ENCODE data around the gene MLLT6. TPM values are rescaled to one million over a fixed set of nuclear protein-coding genes. Genes with fewer than 3 reads are reported as not detected.

The MLLT6 gene
- total and polyA plus RNA-seq, 2 of the 13 experiments (the other 11 are each of a cell fraction or from before 2014, with no cell fraction given), result 50.7 to 69.5 TPM

DNA sequence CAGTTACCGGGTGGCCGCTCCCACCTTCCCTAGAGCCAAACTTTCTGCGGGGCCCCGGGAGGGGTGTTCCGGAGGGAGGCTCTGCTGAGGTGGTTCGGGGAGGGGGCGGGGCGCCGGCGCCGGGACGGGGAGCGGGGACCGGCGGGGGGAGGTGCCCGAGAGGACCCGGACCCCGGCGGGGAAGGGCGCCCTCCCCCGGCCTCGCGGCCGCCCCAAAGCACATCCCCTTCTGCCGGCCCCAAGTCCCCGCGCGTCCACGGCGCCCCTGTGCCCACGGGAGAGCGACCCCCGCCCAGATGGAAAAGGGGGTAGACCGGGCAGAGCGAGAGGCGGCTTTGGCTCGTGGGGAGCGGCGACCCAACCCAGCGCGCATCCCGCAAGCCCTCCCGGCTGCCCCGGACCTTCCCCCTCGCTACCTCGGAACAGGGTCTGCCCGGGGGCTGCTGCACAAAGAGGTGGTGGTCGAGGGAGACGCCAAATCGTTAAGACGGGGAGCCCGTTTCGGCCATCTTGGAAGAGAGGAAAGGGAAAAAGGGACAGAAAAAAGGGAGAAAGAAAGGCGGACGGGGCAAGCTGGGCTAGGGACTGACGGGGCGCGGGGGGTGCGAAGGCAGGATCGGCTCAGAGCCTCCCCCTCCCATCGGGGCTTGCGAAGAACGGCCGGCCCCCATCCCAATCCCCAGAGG is 42.5 kb downstream of the MLLT6 start (continued):
- TF ChIP-seq ZNF10 (CRISPR knock-in tag; IDR thresholded peaks at IDR 0.05; ENCODE audit: borderline replicate concordance, low read depth) (no peak), ZFP90 (CRISPR knock-in tag; IDR thresholded peaks at IDR 0.05; ENCODE audit: borderline replicate concordance) (no peak), TAF1 (CRISPR knock-in tag; IDR thresholded peaks at IDR 0.05) (peak; percentile 76; the same call in 1 of the 2 replicates), MTA1 (CRISPR knock-in tag; IDR thresholded peaks at IDR 0.05; ENCODE audit: borderline replicate concordance) (0 out of 2 replicates have a peak, but pooled peaks have one; percentile 73), ZNF431 (CRISPR knock-in tag; IDR thresholded peaks at IDR 0.05; ENCODE audit: borderline replicate concordance, low read depth) (no peak), KDM3A (CRISPR knock-in tag; IDR thresholded peaks at IDR 0.05; ENCODE audit: low read depth) (0 out of 2 replicates have a peak, but pooled peaks have one; percentile 34), RBM22 (optimal IDR thresholded peaks at IDR 0.05; ENCODE audit: low read length) (no peak), REPIN1 (CRISPR knock-in tag; IDR thresholded peaks at IDR 0.05; ENCODE audit: borderline replicate concordance, low read depth) (no peak), ZSCAN9 (CRISPR knock-in tag; IDR thresholded peaks at IDR 0.05; ENCODE audit: borderline replicate concordance) (no peak), ZNF343 (CRISPR knock-in tag; IDR thresholded peaks at IDR 0.05) (no peak), SP4 (CRISPR knock-in tag; IDR thresholded peaks at IDR 0.05) (0 out of 2 replicates have a peak, but pooled peaks have one; percentile 62), ZNF530 (CRISPR knock-in tag; IDR thresholded peaks at IDR 0.05; ENCODE audit: low read depth) (no peak), SMC3 (IDR thresholded peaks at IDR 0.05; ENCODE audit: low read length) (no peak), SOX6 (IDR thresholded peaks at IDR 0.05) (no peak), SOX6 (CRISPR knock-in tag; IDR thresholded peaks at IDR 0.05) (no peak), NFKBIZ (CRISPR knock-in tag; IDR thresholded peaks at IDR 0.05) (no peak), SP2 (CRISPR knock-in tag; IDR thresholded peaks at IDR 0.05) (no peak), ZNF484 (CRISPR knock-in tag; IDR thresholded peaks at IDR 0.05; ENCODE audit: borderline replicate concordance, low read depth) (no peak), MAZ (IDR thresholded peaks at IDR 0.05; ENCODE audit: borderline replicate concordance, low read depth, low read length) (no peak; the same call in 1 of the 2 replicates), MAZ (CRISPR knock-in tag; IDR thresholded peaks at IDR 0.05; ENCODE audit: low read depth) (no peak), CEBPB (IDR thresholded peaks at IDR 0.05; ENCODE audit: borderline replicate concordance, low read depth, low read length) (no peak), ZNF570 (CRISPR knock-in tag; IDR thresholded peaks at IDR 0.05; ENCODE audit: borderline replicate concordance) (no peak), ZNF672 (CRISPR knock-in tag; IDR thresholded peaks at IDR 0.05) (0 out of 2 replicates have a peak, but pooled peaks have one; percentile 40)
- TF ChIP-seq, protein P1, sequence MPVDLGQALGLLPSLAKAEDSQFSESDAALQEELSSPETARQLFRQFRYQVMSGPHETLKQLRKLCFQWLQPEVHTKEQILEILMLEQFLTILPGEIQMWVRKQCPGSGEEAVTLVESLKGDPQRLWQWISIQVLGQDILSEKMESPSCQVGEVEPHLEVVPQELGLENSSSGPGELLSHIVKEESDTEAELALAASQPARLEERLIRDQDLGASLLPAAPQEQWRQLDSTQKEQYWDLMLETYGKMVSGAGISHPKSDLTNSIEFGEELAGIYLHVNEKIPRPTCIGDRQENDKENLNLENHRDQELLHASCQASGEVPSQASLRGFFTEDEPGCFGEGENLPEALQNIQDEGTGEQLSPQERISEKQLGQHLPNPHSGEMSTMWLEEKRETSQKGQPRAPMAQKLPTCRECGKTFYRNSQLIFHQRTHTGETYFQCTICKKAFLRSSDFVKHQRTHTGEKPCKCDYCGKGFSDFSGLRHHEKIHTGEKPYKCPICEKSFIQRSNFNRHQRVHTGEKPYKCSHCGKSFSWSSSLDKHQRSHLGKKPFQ (CRISPR knock-in tag; IDR thresholded peaks at IDR 0.05; ENCODE audit: insufficient replicate concordance), result no peak
- TF ChIP-seq, protein P2, sequence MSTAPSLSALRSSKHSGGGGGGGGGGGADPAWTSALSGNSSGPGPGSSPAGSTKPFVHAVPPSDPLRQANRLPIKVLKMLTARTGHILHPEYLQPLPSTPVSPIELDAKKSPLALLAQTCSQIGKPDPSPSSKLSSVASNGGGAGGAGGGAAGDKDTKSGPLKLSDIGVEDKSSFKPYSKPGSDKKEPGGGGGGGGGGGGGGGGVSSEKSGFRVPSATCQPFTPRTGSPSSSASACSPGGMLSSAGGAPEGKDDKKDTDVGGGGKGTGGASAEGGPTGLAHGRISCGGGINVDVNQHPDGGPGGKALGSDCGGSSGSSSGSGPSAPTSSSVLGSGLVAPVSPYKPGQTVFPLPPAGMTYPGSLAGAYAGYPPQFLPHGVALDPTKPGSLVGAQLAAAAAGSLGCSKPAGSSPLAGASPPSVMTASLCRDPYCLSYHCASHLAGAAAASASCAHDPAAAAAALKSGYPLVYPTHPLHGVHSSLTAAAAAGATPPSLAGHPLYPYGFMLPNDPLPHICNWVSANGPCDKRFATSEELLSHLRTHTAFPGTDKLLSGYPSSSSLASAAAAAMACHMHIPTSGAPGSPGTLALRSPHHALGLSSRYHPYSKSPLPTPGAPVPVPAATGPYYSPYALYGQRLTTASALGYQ (CRISPR knock-in tag; IDR thresholded peaks at IDR 0.05), result no peak

Measured in HepG2 (cell line).